ENCODE results near the gene RPS21.
"Not testable (repeated sequence)": the region's sequence is repeated elsewhere in the genome, so short reads cannot be mapped to it uniquely, and the experiment has no call there.

The RPS21 gene

GRCh38 chr20:62371588-62372041 is 15.3 kb upstream of the RPS21 start:
- Histone ChIP-seq H3K9me3 (ENCODE audit: insufficient read depth, low read length, severe bottlenecking) (no peaks in the 10 kb centered on the region), H3K79me2 (ENCODE audit: insufficient read depth, low read length) (no peaks in the 10 kb centered on the region), H2AFZ (ENCODE audit: low read depth, low read length) (no peak overlapping the region), H3K4me3 (ENCODE audit: low read depth in 1 of 2, low read length in 2 of 2) (no peak overlapping the region), H3K9ac (ENCODE audit: low read depth, low read length) (no peak overlapping the region), H3K4me2 (ENCODE audit: insufficient read depth, low read length) (no peak overlapping the region), H3K27me3 (ENCODE audit: insufficient read depth, low read length, poor library complexity) (no peaks in the 10 kb centered on the region), H3K27ac (ENCODE audit: low read length) (no peak overlapping the region), H3K4me1 (ENCODE audit: insufficient read depth, low read length) (no peaks in the 10 kb centered on the region), H4K20me1 (ENCODE audit: insufficient read depth, low read length) (peaks cover 12% of the 10 kb centered on the region), H3K36me3 (ENCODE audit: insufficient read depth, low read length) (no peaks in the 10 kb centered on the region)
- ATAC-seq (ENCODE audit: insufficient read depth, low read depth): no peak
- TF ChIP-seq CTCF (IDR thresholded peaks at IDR 0.05; ENCODE audit: borderline replicate concordance, extremely low read depth, low read length, poor library complexity, severe bottlenecking) (no peak), EZH2 (IDR thresholded peaks at IDR 0.05; ENCODE audit: borderline replicate concordance, low read depth, low read length, severe bottlenecking) (no peak)
- DNase-seq: no peak

- H3K79me2 ChIP-seq (ENCODE audit: insufficient read depth, low read length): no peaks in the 10 kb centered on the region
- peaks cover 12% of the 10 kb centered on the region for H4K20me1 ChIP-seq (ENCODE audit: insufficient read depth, low read length)
- H3K27ac ChIP-seq (ENCODE audit: low read length): no peak overlapping the region
- no peak overlapping the region for H3K4me3 ChIP-seq (ENCODE audit: low read depth in 1 of 2, low read length in 2 of 2)
- H2AFZ ChIP-seq (ENCODE audit: low read depth, low read length): no peak overlapping the region
- no peak overlapping the region for H3K9ac ChIP-seq (ENCODE audit: low read depth, low read length)
- no peaks in the 10 kb centered on the region for H3K27me3 ChIP-seq (ENCODE audit: insufficient read depth, low read length, poor library complexity)
- TF ChIP-seq EZH2 (IDR thresholded peaks at IDR 0.05; ENCODE audit: borderline replicate concordance, low read depth, low read length, severe bottlenecking) (no peak), CTCF (IDR thresholded peaks at IDR 0.05; ENCODE audit: borderline replicate concordance, extremely low read depth, low read length, poor library complexity, severe bottlenecking) (no peak)
- ATAC-seq (ENCODE audit: insufficient read depth, low read depth): no peak
- H3K9me3 ChIP-seq (ENCODE audit: insufficient read depth, low read length, severe bottlenecking): no peaks in the 10 kb centered on the region
- H3K36me3 ChIP-seq (ENCODE audit: insufficient read depth, low read length): no peaks in the 10 kb centered on the region
- no peaks in the 10 kb centered on the region for H3K4me1 ChIP-seq (ENCODE audit: insufficient read depth, low read length)
- no peak for DNase-seq
- H3K4me2 ChIP-seq (ENCODE audit: insufficient read depth, low read length): no peak overlapping the region
These were observed 14.6 kb upstream of the RPS21 start for GRCh38 chr20:62372042-62372993.

- not testable (repeated sequence) for H3K4me3 ChIP-seq (ENCODE audit: low read depth in 1 of 2, low read length in 2 of 2); H3K4me1 ChIP-seq (ENCODE audit: insufficient read depth, low read length); H3K4me2 ChIP-seq (ENCODE audit: insufficient read depth, low read length); ATAC-seq (ENCODE audit: insufficient read depth, low read depth); DNase-seq; H3K79me2 ChIP-seq (ENCODE audit: insufficient read depth, low read length); H3K36me3 ChIP-seq (ENCODE audit: insufficient read depth, low read length); H3K9ac ChIP-seq (ENCODE audit: low read depth, low read length); H2AFZ ChIP-seq (ENCODE audit: low read depth, low read length); H3K9me3 ChIP-seq (ENCODE audit: insufficient read depth, low read length, severe bottlenecking); H3K27me3 ChIP-seq (ENCODE audit: insufficient read depth, low read length, poor library complexity); H3K27ac ChIP-seq (ENCODE audit: low read length)
- peaks cover 12% of the 10 kb centered on the region for H4K20me1 ChIP-seq (ENCODE audit: insufficient read depth, low read length)
These were observed 13.2 kb upstream of the RPS21 start for GRCh38 chr20:62373631-62374179.
